SJSA1 (cell line): ENCODE data around the gene TCF7. TPM values are rescaled to one million over a fixed set of nuclear protein-coding genes. Genes with fewer than 3 reads are reported as not detected.

Source experiments
- DNase-seq, 2 experiments: peaks; one replicate each; pipeline ENCODE4 v3.0.0-alpha.2; 2015 to 2020; ENCODE audit warnings: low spot score in 2 of 2, low read depth in 1 of 2
- H3K27ac ChIP-seq: fragments of 250-450 bp; sonication (Bioruptor Pico); 2 replicates; pipeline ENCODE4 v1.5.1; 2020; ENCODE audit warnings: mild to moderate bottlenecking, moderate library complexity
- H3K27me3 ChIP-seq: fragments of 250-450 bp; sonication (Bioruptor Pico); replicated peaks from 2 replicates; pipeline ENCODE4 v1.5.1; 2020; ENCODE audit warnings: mild to moderate bottlenecking, moderate library complexity
- H3K36me3 ChIP-seq: fragments of 250-450 bp; sonication (Bioruptor Pico); 2 replicates; pipeline ENCODE4 v1.5.1; 2020; ENCODE audit warnings: mild to moderate bottlenecking
- H3K4me1 ChIP-seq: fragments of 250-450 bp; sonication (Bioruptor Pico); replicated peaks from 2 replicates; pipeline ENCODE4 v1.6.1; 2021; ENCODE audit warnings: mild to moderate bottlenecking
- H3K4me3 ChIP-seq: fragments of 250-450 bp; sonication (Bioruptor Pico); 2 replicates; pipeline ENCODE4 v1.5.1; 2020; ENCODE audit warnings: mild to moderate bottlenecking
- H3K9me3 ChIP-seq: fragments of 250-450 bp; sonication (Bioruptor Pico); replicated peaks from 2 replicates; pipeline ENCODE4 v1.5.1; 2020; ENCODE audit warnings: mild to moderate bottlenecking
- total RNA-seq: library from RNA; depleted of rRNA; stranded (reverse); fragments of >200 nt; shearing (Covaris generic); gene quantifications from 2 replicates; pipeline ENCODE4 v1.2.3, GENCODE V29; 2014

TCF7 gene
- total RNA-seq, 1 experiment from 2014 or later: 33.5 TPM

- Histone ChIP-seq H3K4me1 (0 out of 2 replicates have a peak, but pooled peaks cover 8% of the 10 kb centered on the region), H3K4me3 (no peak overlapping the region), H3K9me3 (no peaks in the 10 kb centered on the region), H3K27ac (no peak overlapping the region), H3K27me3 (no peaks in the 10 kb centered on the region), H3K36me3 (no peaks in the 10 kb centered on the region)
- DNase-seq: no peak
Measured at GRCh38 chr5:134084022-134084565, 30.4 kb upstream of the TCF7 start.

GRCh38 chr5:134084570-134084969 lies 29.9 kb upstream of the TCF7 start:
- H3K27ac ChIP-seq: no peak overlapping the region
- no peaks in the 10 kb centered on the region for H3K9me3 ChIP-seq
- no peaks in the 10 kb centered on the region for H3K36me3 ChIP-seq
- no peak for DNase-seq
- 0 out of 2 replicates have a peak, but pooled peaks cover 8% of the 10 kb centered on the region for H3K4me1 ChIP-seq
- H3K27me3 ChIP-seq: no peaks in the 10 kb centered on the region
- no peak overlapping the region for H3K4me3 ChIP-seq

GRCh38 chr5:134085411-134085810 lies 29.1 kb upstream of the TCF7 start:
- no peaks in the 10 kb centered on the region for H3K9me3 ChIP-seq
- DNase-seq: no peak
- no peak overlapping the region for H3K27ac ChIP-seq
- no peak overlapping the region for H3K4me3 ChIP-seq
- 0 out of 2 replicates have a peak, but pooled peaks cover 8% of the 10 kb centered on the region for H3K4me1 ChIP-seq
- H3K36me3 ChIP-seq: no peaks in the 10 kb centered on the region
- H3K27me3 ChIP-seq: no peaks in the 10 kb centered on the region

- Histone ChIP-seq H3K4me1 (peaks cover 10% of the 10 kb centered on the region; the same call in 1 of the 2 replicates), H3K4me3 (no peak overlapping the region)
Measured at GRCh38 chr5:134086225-134086942, 28.1 kb upstream of the TCF7 start.

GRCh38 chr5:134086943-134087305 lies 27.6 kb upstream of the TCF7 start:
- Histone ChIP-seq H3K4me1 (peaks cover 15% of the 10 kb centered on the region; the same call in 1 of the 2 replicates), H3K27ac (no peak overlapping the region), H3K4me3 (no peak overlapping the region), H3K36me3 (no peaks in the 10 kb centered on the region), H3K27me3 (no peaks in the 10 kb centered on the region), H3K9me3 (no peaks in the 10 kb centered on the region)
- no peak for DNase-seq

More at GRCh38 chr5:134086225-134086942, 28.1 kb upstream of the TCF7 start:
- DNase-seq: no peak
- Histone ChIP-seq H3K27me3 (no peaks in the 10 kb centered on the region), H3K9me3 (no peaks in the 10 kb centered on the region), H3K36me3 (no peaks in the 10 kb centered on the region), H3K27ac (no peak overlapping the region)

GRCh38 chr5:134088291-134088690 lies 26.2 kb upstream of the TCF7 start:
- Histone ChIP-seq H3K27ac (no peak overlapping the region), H3K9me3 (no peaks in the 10 kb centered on the region), H3K36me3 (no peaks in the 10 kb centered on the region), H3K27me3 (no peaks in the 10 kb centered on the region), H3K4me1 (peaks cover 18% of the 10 kb centered on the region; the same call in 1 of the 2 replicates), H3K4me3 (no peak overlapping the region)
- DNase-seq: no peak

- no peak overlapping the region for H3K27ac ChIP-seq
- no peak overlapping the region for H3K4me3 ChIP-seq
- H3K9me3 ChIP-seq: no peaks in the 10 kb centered on the region
- H3K4me1 ChIP-seq: peaks cover 13% of the 10 kb centered on the region; the same call in 1 of the 2 replicates
- H3K27me3 ChIP-seq: no peaks in the 10 kb centered on the region
- no peak for DNase-seq
- no peaks in the 10 kb centered on the region for H3K36me3 ChIP-seq
Measured at GRCh38 chr5:134088994-134089560, 25.4 kb upstream of the TCF7 start.

- Histone ChIP-seq H3K27me3 (no peaks in the 10 kb centered on the region), H3K9me3 (no peaks in the 10 kb centered on the region), H3K36me3 (no peaks in the 10 kb centered on the region), H3K27ac (no peak overlapping the region), H3K4me1 (peaks cover 13% of the 10 kb centered on the region; the same call in 1 of the 2 replicates), H3K4me3 (no peak overlapping the region)
- DNase-seq: no peak
Measured at GRCh38 chr5:134090522-134090921, 24.0 kb upstream of the TCF7 start.

GRCh38 chr5:134091626-134092121 lies 22.8 kb upstream of the TCF7 start:
- no peak for DNase-seq
- H3K4me1 ChIP-seq: peaks cover 13% of the 10 kb centered on the region; the same call in 1 of the 2 replicates

GRCh38 chr5:134092875-134093274 lies 21.6 kb upstream of the TCF7 start:
- Histone ChIP-seq H3K4me1 (peaks cover 13% of the 10 kb centered on the region; the same call in 1 of the 2 replicates), H3K27ac (no peak overlapping the region), H3K4me3 (no peak overlapping the region), H3K9me3 (no peaks in the 10 kb centered on the region), H3K27me3 (no peaks in the 10 kb centered on the region), H3K36me3 (no peaks in the 10 kb centered on the region)
- DNase-seq: no peak

More at GRCh38 chr5:134091626-134092121, 22.8 kb upstream of the TCF7 start:
- Histone ChIP-seq H3K4me3 (no peak overlapping the region), H3K9me3 (no peaks in the 10 kb centered on the region), H3K27me3 (no peaks in the 10 kb centered on the region), H3K36me3 (no peaks in the 10 kb centered on the region), H3K27ac (no peak overlapping the region)

- Histone ChIP-seq H3K27ac (no peak overlapping the region), H3K36me3 (no peaks in the 10 kb centered on the region), H3K9me3 (no peaks in the 10 kb centered on the region), H3K27me3 (no peaks in the 10 kb centered on the region), H3K4me1 (peaks cover 10% of the 10 kb centered on the region; the same call in 1 of the 2 replicates), H3K4me3 (no peak overlapping the region)
- no peak for DNase-seq
Measured at GRCh38 chr5:134093351-134093750, 21.1 kb upstream of the TCF7 start.

GRCh38 chr5:134095293-134095692 lies 19.2 kb upstream of the TCF7 start:
- no peak for DNase-seq
- Histone ChIP-seq H3K4me3 (no peak overlapping the region), H3K27ac (no peak overlapping the region), H3K36me3 (no peaks in the 10 kb centered on the region), H3K4me1 (peaks cover 24% of the 10 kb centered on the region), H3K9me3 (no peaks in the 10 kb centered on the region), H3K27me3 (no peaks in the 10 kb centered on the region)

GRCh38 chr5:134095887-134096589 lies 18.4 kb upstream of the TCF7 start:
- H3K36me3 ChIP-seq: no peaks in the 10 kb centered on the region
- H3K9me3 ChIP-seq: no peaks in the 10 kb centered on the region
- no peak for DNase-seq
- H3K4me1 ChIP-seq: peaks cover 32% of the 10 kb centered on the region
- H3K4me3 ChIP-seq: no peak overlapping the region
- no peaks in the 10 kb centered on the region for H3K27me3 ChIP-seq
- H3K27ac ChIP-seq: no peak overlapping the region
